HL-60/S4 (cell line): ENCODE data around the gene CACUL1.

Experiments
- in situ Hi-C: fragments of 300-500 bp; cut with MboI; formaldehyde crosslinking; loops from 2 replicates; pipeline ENCODE4 v1.14.3; 2022; ENCODE audit warnings: low sequenced_read_pairs

CACUL1 gene

GRCh38 chr10:118735294-118735693, 19.5 kb downstream of the CACUL1 start:
- in situ Hi-C loops, result no loop called here

DNA sequence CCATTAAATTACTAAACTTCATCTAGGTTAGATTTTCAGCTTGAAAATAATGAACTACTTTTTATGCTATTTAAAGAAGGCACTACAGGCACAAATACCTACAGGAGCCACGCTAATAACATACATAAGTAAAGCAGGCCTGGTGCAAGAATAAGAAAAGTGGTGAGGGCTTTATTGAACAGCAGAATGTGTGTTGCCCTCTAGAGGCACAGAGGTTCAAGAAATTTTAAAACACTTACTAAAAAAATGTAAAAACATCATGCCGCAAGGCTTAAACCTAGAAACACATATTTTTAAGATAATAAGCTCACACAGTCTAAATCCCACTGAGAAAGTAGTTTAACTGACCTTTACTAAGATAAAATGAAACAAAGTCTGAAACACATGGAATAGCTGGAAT, 20.3 kb downstream of the CACUL1 start:
- in situ Hi-C loops, result no loop called here

- in situ Hi-C loops, result no loop called here
Measured at GRCh38 chr10:118732245-118733165, 22.3 kb downstream of the CACUL1 start.

DNA sequence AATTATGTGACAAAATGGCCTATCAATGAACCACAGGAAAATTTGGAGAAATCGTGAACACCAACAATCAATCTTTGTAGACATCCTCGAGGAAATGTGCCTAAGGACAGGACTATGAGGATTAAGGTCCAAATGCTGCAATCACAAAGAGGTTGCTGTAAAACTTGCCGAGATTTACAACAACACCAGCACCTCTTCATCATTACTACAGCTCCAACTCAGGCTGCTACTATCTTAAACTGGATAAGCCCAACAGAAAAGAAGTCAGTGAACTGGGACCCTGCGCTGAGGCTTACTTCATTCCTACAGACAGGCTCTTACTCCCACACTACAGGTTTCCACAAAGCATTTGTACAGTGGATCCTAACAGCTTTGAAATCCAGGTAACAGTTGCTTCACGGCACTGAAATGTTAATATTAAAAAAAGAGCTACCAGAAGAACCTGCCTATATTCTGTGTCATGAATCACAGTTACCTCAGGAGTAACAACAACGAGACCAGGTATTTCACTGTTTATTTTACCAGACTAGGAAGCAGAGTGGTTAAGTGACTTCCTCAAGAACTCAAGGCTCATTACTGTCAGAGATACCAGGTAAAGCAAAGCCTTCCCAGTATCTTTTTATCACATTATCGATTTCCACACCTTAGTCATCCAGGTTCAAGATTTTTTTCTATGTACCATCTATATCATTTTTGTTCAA, 23.9 kb downstream of the CACUL1 start:
- in situ Hi-C loops, result no loop called here

DNA sequence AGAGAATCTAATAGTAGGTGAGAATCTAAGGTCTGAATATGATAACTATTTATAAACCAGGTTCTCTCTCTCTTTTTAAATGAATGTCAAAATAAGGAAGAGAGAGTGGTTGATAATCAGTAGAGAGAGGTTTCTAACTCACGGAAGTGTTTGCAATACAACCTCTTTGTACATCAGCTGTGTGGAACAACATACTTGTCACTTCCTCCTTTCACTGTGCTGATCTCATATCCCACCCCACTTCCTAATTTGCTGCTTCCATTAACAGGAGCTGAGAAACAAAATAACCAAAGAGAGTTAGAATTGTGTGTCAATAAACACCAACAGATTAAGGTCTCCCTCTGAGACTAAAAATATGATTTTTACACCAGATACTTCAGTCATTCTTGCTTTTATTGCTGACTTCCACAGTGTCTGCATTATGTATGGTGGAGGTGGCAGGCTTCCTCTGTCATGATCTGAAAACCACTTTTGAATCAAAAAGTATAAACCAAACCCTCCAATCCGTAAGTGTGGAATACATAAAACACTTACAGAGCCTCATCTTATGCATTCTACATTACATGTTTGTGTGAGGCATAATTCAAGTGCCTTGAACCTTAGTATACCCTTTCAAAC, 25.0 kb downstream of the CACUL1 start:
- in situ Hi-C loops, result loop anchor here (10.0 kb wide), 1 partner anchor 165 kb away; no protein-coding TSS in a partner anchor

GRCh38 chr10:118729200-118729599, 25.6 kb downstream of the CACUL1 start:
- in situ Hi-C loops, result loop anchor here (10.0 kb wide), 1 partner anchor 164 kb away; no protein-coding TSS in a partner anchor

- in situ Hi-C loops, result loop anchor here (10.0 kb wide), 1 partner anchor 161 kb away; no protein-coding TSS in a partner anchor
Measured at GRCh38 chr10:118725886-118726500, 28.8 kb downstream of the CACUL1 start.

DNA sequence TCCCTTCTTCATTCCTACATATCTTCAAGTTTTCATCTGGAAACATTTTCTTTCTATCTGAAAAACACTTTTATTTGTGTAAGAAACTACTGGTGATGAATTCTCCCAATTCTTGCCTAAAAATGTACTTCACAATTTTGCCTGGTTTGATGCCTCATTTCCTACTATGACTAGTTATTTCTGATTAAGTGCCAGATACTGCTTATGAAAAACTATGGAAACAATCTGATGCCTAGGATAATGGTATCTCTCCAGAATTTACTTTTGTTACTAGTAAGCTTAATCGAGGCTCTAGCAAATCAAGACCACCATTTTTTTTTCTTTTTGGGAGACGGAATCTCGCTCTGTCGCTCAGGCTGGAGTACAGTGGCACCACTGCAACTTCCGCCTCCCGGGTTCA, 31.3 kb downstream of the CACUL1 start:
- in situ Hi-C loops, result loop anchor here (10.0 kb wide), 1 partner anchor 159 kb away; no protein-coding TSS in a partner anchor

DNA sequence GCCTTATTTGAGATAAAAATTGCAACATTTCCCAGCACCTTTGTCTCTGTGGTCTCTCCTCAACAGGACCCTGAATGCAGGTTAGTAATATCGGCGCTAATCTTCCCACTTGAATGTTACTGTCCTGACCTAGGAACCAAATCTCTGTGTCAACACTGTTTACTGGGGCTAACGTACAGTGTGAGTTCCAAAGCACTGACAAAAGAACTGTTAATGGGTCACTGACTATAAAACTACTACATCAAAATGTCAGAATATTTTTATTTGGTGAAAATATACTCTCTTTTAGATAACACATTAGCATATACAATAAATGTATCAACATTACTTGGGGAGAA, 33.3 kb downstream of the CACUL1 start:
- in situ Hi-C loops, result loop anchor here (10.0 kb wide), 1 partner anchor 157 kb away; no protein-coding TSS in a partner anchor

GRCh38 chr10:118720685-118721538, 33.9 kb downstream of the CACUL1 start:
- in situ Hi-C loops, result loop anchor here (10.0 kb wide), 1 partner anchor 156 kb away; no protein-coding TSS in a partner anchor

GRCh38 chr10:118714366-118714765, 40.4 kb downstream of the CACUL1 start:
- in situ Hi-C loops, result no loop called here

- in situ Hi-C loops, result no loop called here
Measured at GRCh38 chr10:118712930-118713634, 41.7 kb downstream of the CACUL1 start.

DNA sequence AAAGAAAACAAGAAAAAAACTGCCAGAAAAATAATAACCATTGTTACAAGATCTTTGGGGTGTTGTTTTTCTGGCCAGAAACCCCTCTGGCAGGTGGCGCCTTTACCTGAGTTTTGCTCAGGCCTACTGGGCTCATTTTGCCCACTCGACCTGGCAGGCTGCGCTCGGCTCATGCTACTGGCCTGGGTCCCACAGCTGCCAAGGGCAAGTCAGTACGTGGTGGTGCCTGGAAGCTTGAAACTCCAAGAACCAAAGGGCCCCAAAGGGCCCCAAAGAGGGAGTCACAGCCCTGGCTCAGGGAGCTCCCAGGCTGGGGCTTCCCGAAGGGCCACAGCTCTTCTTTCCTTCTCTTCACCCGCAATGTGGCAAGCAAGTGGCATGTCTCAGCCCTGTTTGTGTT, 42.7 kb downstream of the CACUL1 start:
- in situ Hi-C loops, result no loop called here

DNA sequence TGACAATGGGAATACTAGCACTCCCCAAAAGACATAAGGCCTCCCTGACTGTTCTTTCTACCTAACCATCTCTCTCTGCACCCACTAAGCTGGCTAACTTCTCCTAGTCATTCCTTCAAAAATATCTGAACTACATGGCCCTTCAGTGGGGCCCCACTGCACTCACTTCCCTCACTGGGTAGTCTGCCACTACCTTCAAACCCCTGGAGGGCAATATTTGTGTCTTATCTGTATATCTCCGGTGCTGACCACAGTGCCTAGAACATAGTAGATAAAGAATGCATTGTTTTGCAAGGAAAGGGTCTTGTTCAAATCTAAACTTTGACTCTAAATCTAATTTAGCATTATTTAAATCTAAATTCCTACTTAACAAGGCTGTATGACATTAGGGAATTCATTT, 44.3 kb downstream of the CACUL1 start:
- in situ Hi-C loops, result no loop called here

DNA sequence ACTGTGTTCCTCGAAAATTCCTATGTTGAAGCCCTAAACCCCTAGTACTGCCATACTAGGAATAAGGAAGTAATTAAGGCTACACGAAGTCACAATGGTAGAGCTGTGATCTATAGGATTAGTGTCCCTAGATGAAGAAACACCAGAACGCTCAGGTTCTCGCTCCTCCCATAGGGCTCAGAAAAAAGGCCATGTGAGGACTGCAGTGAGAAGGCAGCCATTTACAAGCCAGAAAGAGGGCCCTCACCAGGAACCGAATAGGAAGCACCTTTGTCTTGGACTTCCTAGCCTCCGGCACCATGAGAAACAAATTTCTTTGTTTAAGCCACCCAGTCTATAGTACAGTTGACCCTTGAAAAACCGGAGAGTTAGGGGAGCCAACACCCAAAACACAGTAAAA, 46.2 kb downstream of the CACUL1 start:
- in situ Hi-C loops, result no loop called here

- in situ Hi-C loops, result no loop called here
Measured at GRCh38 chr10:118704711-118705110, 50.1 kb downstream of the CACUL1 start.

DNA sequence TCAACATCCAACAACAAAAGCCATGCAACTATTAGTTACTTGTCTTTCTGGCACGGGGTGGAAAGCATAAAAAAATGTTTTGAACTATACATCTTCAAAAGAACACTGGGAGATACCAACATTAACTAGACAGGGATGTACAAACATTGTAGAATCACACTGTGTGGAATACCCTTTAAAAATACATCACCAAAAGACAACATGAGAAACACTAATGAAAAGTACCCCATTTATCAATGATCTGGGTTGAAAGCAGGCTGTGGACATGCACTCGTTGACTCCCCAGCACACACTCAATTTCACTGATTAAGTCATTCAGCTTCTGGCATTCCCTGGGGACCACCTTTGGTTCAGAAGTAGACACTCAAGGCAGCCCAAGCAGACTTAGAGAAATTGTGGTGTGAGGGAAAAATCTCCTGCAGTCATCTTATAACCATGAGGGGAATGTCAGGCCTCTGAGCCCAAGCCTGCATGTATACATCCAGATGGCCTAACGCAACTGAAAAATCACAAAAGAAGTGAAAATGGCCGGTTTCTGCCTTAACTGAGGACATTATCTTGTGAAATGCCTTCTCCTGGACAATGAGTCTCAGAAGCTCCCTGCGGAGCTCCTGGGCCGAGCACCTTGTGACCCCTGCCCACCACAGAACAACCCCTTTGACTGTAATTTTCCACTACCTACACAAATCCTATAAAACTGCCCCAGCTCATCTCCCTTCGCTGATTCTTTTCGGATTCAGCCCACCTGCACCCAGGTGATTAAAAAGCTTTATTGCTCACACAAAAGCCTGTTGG, 53.0 kb downstream of the CACUL1 start:
- in situ Hi-C loops, result no loop called here

GRCh38 chr10:118698421-118698820, 56.3 kb downstream of the CACUL1 start:
- in situ Hi-C loops, result no loop called here

DNA sequence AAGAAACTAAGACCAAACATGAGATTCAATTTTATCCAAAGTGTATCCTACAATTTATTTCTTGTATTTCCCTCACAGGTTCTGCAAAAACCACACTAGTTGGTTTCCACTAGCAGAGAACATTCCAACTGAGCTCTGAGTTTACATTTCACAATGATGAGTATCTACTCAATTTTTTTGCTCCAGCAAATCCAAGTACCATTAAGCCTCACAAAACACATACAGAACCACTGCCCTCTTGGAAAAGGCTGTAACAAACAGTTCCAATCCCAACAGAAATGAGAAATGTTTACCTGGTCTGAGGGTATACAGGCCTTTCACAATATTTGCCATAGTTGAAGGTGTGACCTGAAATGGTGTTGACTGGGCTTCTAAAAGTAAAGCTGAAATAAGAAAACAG, 59.9 kb downstream of the CACUL1 start:
- in situ Hi-C loops, result no loop called here
